Smooth muscle cell of bladder (primary cell): Measurements from ENCODE around the gene GPALPP1. TPM values are rescaled to one million over a fixed set of nuclear protein-coding genes. Genes with fewer than 3 reads are reported as not detected.

Source experiments
- total RNA-seq: library from RNA; depleted of rRNA; stranded (reverse); fragments of >200 nt; gene quantifications from 2 replicates; pipeline ENCODE4 v1.2.3, GENCODE V29; 2014

GPALPP1 gene, protein sequence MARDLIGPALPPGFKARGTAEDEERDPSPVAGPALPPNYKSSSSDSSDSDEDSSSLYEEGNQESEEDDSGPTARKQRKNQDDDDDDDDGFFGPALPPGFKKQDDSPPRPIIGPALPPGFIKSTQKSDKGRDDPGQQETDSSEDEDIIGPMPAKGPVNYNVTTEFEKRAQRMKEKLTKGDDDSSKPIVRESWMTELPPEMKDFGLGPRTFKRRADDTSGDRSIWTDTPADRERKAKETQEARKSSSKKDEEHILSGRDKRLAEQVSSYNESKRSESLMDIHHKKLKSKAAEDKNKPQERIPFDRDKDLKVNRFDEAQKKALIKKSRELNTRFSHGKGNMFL
- total RNA-seq, result 25.3 and 29.2 TPM in 2 replicates

GRCh38 chr13:44989071-44989889, at the start of gene GPALPP1, which contains the start of gene NUFIP1:
Gene GPALPP1 (plus strand): TSS chr13:44989538. CDS start chr13:44989655, 117 bp downstream.
Gene NUFIP1 (minus strand): TSS chr13:44989471. CDS start chr13:44989436, 35 bp downstream.

Other genes with a start within 250 kb of the GPALPP1 start
- 2.7 and 2.8 TPM in 2 replicates for gene NUFIP1, start 67 bp upstream of the GPALPP1 start, total RNA-seq
- gene GTF2F2, start 131.0 kb downstream of the GPALPP1 start, total RNA-seq, result 25.5 and 41.7 TPM in 2 replicates
- 0.09 and 0.14 TPM in 2 replicates for gene KCTD4, start 211.5 kb downstream of the GPALPP1 start, total RNA-seq